Kidney epithelial cell (primary cell): ENCODE results near the gene TRABD2A. TPM values are rescaled to one million over a fixed set of nuclear protein-coding genes. Genes with fewer than 3 reads are reported as not detected.

Experiments used
- DNase-seq: peaks from one replicate; pipeline ENCODE4 v3.0.0-alpha.2; 2010; ENCODE audit warnings: low read depth
- H3K27me3 ChIP-seq: 2 replicates; pipeline ENCODE4 v1.6.0; 2011; ENCODE audit warnings: low read length; ENCODE audit not compliant: control insufficient read depth, insufficient read depth
- H3K36me3 ChIP-seq: 2 replicates; pipeline ENCODE4 v1.5.1; 2011; ENCODE audit warnings: low read length; ENCODE audit not compliant: control insufficient read depth, insufficient read depth
- H3K4me3 ChIP-seq: 2 replicates; pipeline ENCODE4 v1.5.1; 2011; ENCODE audit warnings: low read depth, mild to moderate bottlenecking, control low read depth, low read length
- total RNA-seq: library from RNA; depleted of rRNA; stranded (reverse); fragments of >200 nt; gene quantifications from 2 replicates; pipeline ENCODE4 v1.2.3, GENCODE V29; 2015
- TF ChIP-seq, protein P1 (sequence below): IDR thresholded peaks from 2 replicates; pipeline ENCODE4 v1.5.1; 2011; ENCODE audit warnings: mild to moderate bottlenecking, moderate library complexity, low read length, control low read depth, inconsistent platforms; ENCODE audit not compliant: insufficient read depth, poor library complexity, severe bottlenecking

TRABD2A gene
- total RNA-seq, 1 donor from 2014 or later: 0.50 TPM

DNA sequence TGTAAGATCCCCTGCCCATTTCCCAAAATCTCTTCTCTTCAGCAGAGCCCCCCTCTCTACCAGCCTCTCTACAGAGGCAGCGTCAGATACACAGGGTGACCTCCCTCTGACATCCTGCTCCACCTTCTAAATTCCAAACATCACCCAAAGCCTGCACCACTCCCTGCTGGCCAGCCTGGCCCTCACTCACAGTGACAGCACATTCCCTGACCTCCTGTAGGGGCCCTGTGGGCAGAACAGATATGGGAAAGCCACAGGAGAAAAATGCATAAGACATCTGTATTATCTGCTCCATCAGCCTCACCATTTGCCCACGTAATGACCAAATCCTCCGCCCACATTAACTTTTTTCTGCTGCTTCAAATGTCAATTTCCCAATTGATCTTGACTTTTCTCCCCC, 40.6 kb downstream of the TRABD2A start:
- Histone ChIP-seq H3K36me3 (no peaks in the 10 kb centered on the region), H3K4me3 (no peak overlapping the region), H3K27me3 (no peaks in the 10 kb centered on the region)
- no peak for DNase-seq
- TF ChIP-seq, protein P1, sequence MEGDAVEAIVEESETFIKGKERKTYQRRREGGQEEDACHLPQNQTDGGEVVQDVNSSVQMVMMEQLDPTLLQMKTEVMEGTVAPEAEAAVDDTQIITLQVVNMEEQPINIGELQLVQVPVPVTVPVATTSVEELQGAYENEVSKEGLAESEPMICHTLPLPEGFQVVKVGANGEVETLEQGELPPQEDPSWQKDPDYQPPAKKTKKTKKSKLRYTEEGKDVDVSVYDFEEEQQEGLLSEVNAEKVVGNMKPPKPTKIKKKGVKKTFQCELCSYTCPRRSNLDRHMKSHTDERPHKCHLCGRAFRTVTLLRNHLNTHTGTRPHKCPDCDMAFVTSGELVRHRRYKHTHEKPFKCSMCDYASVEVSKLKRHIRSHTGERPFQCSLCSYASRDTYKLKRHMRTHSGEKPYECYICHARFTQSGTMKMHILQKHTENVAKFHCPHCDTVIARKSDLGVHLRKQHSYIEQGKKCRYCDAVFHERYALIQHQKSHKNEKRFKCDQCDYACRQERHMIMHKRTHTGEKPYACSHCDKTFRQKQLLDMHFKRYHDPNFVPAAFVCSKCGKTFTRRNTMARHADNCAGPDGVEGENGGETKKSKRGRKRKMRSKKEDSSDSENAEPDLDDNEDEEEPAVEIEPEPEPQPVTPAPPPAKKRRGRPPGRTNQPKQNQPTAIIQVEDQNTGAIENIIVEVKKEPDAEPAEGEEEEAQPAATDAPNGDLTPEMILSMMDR: no peak

DNA sequence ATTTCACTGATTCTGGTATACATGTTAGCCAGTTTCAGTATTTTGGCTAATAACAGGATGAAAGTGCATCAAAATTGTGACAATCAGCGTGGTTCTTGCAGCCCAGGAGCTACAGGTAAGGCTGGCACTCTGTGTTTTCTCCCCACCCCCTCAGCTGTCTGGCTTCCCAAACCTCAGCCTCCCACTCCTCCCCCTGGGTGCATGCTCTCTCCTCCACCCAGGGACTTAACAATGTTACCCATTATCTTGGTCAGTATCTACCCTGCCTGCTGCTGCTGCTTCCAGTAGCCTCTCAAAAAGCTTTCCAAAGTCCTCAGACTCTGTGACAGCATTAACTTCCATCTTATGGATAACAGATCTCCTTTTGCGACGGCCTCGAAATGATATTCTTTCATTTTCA, 41.0 kb downstream of the TRABD2A start:
- TF ChIP-seq, protein P1: no peak
- Histone ChIP-seq H3K27me3 (no peaks in the 10 kb centered on the region), H3K36me3 (no peaks in the 10 kb centered on the region), H3K4me3 (no peak overlapping the region)
- no peak for DNase-seq

GRCh38 chr2:84838434-84839145, 42.3 kb downstream of the TRABD2A start:
- no peaks in the 10 kb centered on the region for H3K36me3 ChIP-seq
- H3K4me3 ChIP-seq: no peak overlapping the region
- no peak for DNase-seq
- TF ChIP-seq, protein P1: no peak
- H3K27me3 ChIP-seq: no peaks in the 10 kb centered on the region

DNA sequence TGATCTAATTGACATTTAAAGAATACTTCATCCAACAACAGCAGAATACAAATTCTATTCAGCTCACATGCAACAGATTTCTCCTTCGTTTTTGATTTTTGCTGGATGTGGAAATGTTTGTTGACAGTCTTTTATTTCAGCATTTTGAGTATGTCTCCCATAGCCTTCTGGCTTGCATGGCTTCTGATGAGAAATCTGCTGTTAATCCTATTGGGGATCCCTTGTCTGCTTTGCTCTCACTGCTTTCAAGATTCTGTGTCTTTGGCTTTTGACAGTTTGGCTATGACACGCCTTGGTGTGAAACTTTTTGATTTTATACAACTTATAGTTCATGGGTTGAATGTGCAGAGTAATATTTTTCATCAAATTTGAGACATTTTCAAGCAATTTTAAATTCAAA, 44.7 kb downstream of the TRABD2A start:
- no peaks in the 10 kb centered on the region for H3K36me3 ChIP-seq
- no peak overlapping the region for H3K4me3 ChIP-seq
- TF ChIP-seq, protein P1: no peak
- no peak for DNase-seq
- H3K27me3 ChIP-seq: no peaks in the 10 kb centered on the region

GRCh38 chr2:84833481-84834150, 47.3 kb downstream of the TRABD2A start:
- no peak for DNase-seq
- Histone ChIP-seq H3K4me3 (no peak overlapping the region), H3K27me3 (no peaks in the 10 kb centered on the region), H3K36me3 (no peaks in the 10 kb centered on the region)
- TF ChIP-seq, protein P1: no peak
